Osteoblast (primary cell): Measurements from ENCODE around the gene SRD5A1. TPM values are rescaled to one million over a fixed set of nuclear protein-coding genes. Genes with fewer than 3 reads are reported as not detected.

Experiments
- DNase-seq: peaks from one replicate; pipeline ENCODE4 v3.0.0; 2011; ENCODE audit warnings: low spot score, mixed read lengths; ENCODE audit not compliant: insufficient read length; ENCODE audit errors: missing footprints
- H2AFZ ChIP-seq: 2 replicates; pipeline ENCODE4 v1.6.0; 2011; ENCODE audit warnings: mild to moderate bottlenecking, low read length
- H3K27ac ChIP-seq: 2 replicates; pipeline ENCODE4 v1.5.1; 2011; ENCODE audit warnings: mild to moderate bottlenecking, low read depth, low read length, moderate library complexity
- H3K27me3 ChIP-seq: 2 replicates; pipeline ENCODE4 v1.6.0; 2012; ENCODE audit warnings: mild to moderate bottlenecking, control low read depth, inconsistent platforms, low read length, moderate library complexity; ENCODE audit not compliant: insufficient read depth
- H3K36me3 ChIP-seq: 2 replicates; pipeline ENCODE4 v1.5.1; 2011; ENCODE audit warnings: mild to moderate bottlenecking, low read length, control low read depth, moderate library complexity; ENCODE audit not compliant: insufficient read depth
- H3K4me1 ChIP-seq: 2 replicates; pipeline ENCODE4 v1.5.1; 2011; ENCODE audit warnings: mild to moderate bottlenecking, low read length, control low read depth, moderate library complexity; ENCODE audit not compliant: insufficient read depth
- H3K4me2 ChIP-seq: 2 replicates; pipeline ENCODE4 v1.6.0; 2011; ENCODE audit warnings: mild to moderate bottlenecking, low read length; ENCODE audit not compliant: insufficient read depth
- H3K4me3 ChIP-seq: fragments of 200-600 bp; sonication (generic); 3 replicates; pipeline ENCODE4 v1.5.1; 2012; ENCODE audit warnings: mild to moderate bottlenecking, low read length, inconsistent platforms; ENCODE audit not compliant: insufficient read depth
- H3K79me2 ChIP-seq: 2 replicates; pipeline ENCODE4 v1.6.0; 2012; ENCODE audit warnings: mild to moderate bottlenecking, low read length, control low read depth, inconsistent platforms; ENCODE audit not compliant: insufficient read depth
- H3K9me3 ChIP-seq: 2 replicates; pipeline ENCODE4 v1.5.1; 2011; ENCODE audit warnings: low read depth, low read length, control low read depth
- H4K20me1 ChIP-seq: 2 replicates; pipeline ENCODE4 v1.6.0; 2012; ENCODE audit warnings: mild to moderate bottlenecking, low read length, control low read depth; ENCODE audit not compliant: insufficient read depth
- CTCF ChIP-seq: IDR thresholded peaks from 2 replicates; pipeline ENCODE4 v1.5.1; 2011; ENCODE audit warnings: mild to moderate bottlenecking, low read depth, low read length, moderate library complexity; ENCODE audit errors: extremely low read depth
- total RNA-seq: library from RNA; depleted of rRNA; stranded (reverse); fragments of >200 nt; gene quantifications from 2 replicates; pipeline ENCODE4 v1.2.3, GENCODE V29; 2012

SRD5A1 gene
- total RNA-seq, 1 donor = 9.4 TPM

GRCh38 chr5:6649186-6649585 lies 15.9 kb downstream of the SRD5A1 start:
- DNase-seq = no peak
- no peak for TF ChIP-seq CTCF
- Histone ChIP-seq H3K27me3 (no peaks in the 10 kb centered on the region), H3K9me3 (no peaks in the 10 kb centered on the region), H3K4me1 (no peaks in the 10 kb centered on the region), H3K4me3 (no peak overlapping the region), H3K36me3 (peaks cover 10% of the 10 kb centered on the region), H3K27ac (no peak overlapping the region), H2AFZ (no peak overlapping the region), H3K79me2 (peaks cover 31% of the 10 kb centered on the region), H3K4me2 (no peak overlapping the region), H4K20me1 (peaks cover 4% of the 10 kb centered on the region)

- no peaks in the 10 kb centered on the region for H3K4me1 ChIP-seq
- peaks cover 26% of the 10 kb centered on the region for H3K79me2 ChIP-seq
- TF ChIP-seq CTCF = no peak
- no peaks in the 10 kb centered on the region for H3K27me3 ChIP-seq
- no peak overlapping the region for H3K4me2 ChIP-seq
- no peak overlapping the region for H3K27ac ChIP-seq
- no peak for DNase-seq
- peaks cover 2% of the 10 kb centered on the region for H4K20me1 ChIP-seq
- peaks cover 10% of the 10 kb centered on the region for H3K36me3 ChIP-seq
- no peak overlapping the region for H3K4me3 ChIP-seq
- no peaks in the 10 kb centered on the region for H3K9me3 ChIP-seq
- H2AFZ ChIP-seq = no peak overlapping the region
Observed at GRCh38 chr5:6649681-6650080, 16.4 kb downstream of the SRD5A1 start.

- Histone ChIP-seq H3K36me3 (peaks cover 26% of the 10 kb centered on the region), H3K4me2 (no peak overlapping the region), H3K27ac (no peak overlapping the region), H2AFZ (no peak overlapping the region), H3K4me1 (no peaks in the 10 kb centered on the region), H3K79me2 (peaks cover 19% of the 10 kb centered on the region), H3K27me3 (no peaks in the 10 kb centered on the region), H3K4me3 (no peak overlapping the region), H3K9me3 (peaks cover 4% of the 10 kb centered on the region), H4K20me1 (no peaks in the 10 kb centered on the region)
- DNase-seq = no peak
- TF ChIP-seq CTCF = no peak
Observed at GRCh38 chr5:6652025-6652424, 18.8 kb downstream of the SRD5A1 start.

- H3K4me2 ChIP-seq = no peak overlapping the region
- no peak for TF ChIP-seq CTCF
- H3K4me3 ChIP-seq = no peak overlapping the region
- H3K79me2 ChIP-seq = peaks cover 2% of the 10 kb centered on the region
- DNase-seq = no peak
- no peaks in the 10 kb centered on the region for H3K27me3 ChIP-seq
- H3K27ac ChIP-seq = no peak overlapping the region
- H3K9me3 ChIP-seq = peaks cover 4% of the 10 kb centered on the region
- H3K4me1 ChIP-seq = no peaks in the 10 kb centered on the region
- no peak overlapping the region for H2AFZ ChIP-seq
- peaks cover 41% of the 10 kb centered on the region for H3K36me3 ChIP-seq
- H4K20me1 ChIP-seq = no peaks in the 10 kb centered on the region
Observed at GRCh38 chr5:6655432-6655831, 22.2 kb downstream of the SRD5A1 start.
